HepG2 (cell line): ENCODE data around the gene MAP3K9. TPM values are rescaled to one million over a fixed set of nuclear protein-coding genes. Genes with fewer than 3 reads are reported as not detected.
A peak's percentile ranks its signal among the peaks of the same experiment; 100 is the strongest.

ENCODE experiments used
- ATF3 ChIP-seq: sonication (generic); formaldehyde crosslinking; IDR thresholded peaks from 2 replicates; pipeline ENCODE4 v1.4.0; 2020; ENCODE audit warnings: missing genetic modification reagents
- CBX2 ChIP-seq, 2 experiments: fragments of 200-600 bp in 1 of 2; sonication (generic); formaldehyde crosslinking in 1 of 2; IDR thresholded peaks; 2 replicates each; pipeline versions ENCODE4 v1.7.0 to v1.8.1; 2018 to 2022; ENCODE audit warnings: low read depth in 2 of 2, low read length in 1 of 2, mild to moderate bottlenecking in 1 of 2, missing genetic modification reagents in 1 of 2
- CC2D1A ChIP-seq: sonication (generic); formaldehyde crosslinking; IDR thresholded peaks from 2 replicates; pipeline ENCODE4 v1.8.1; 2023; ENCODE audit warnings: mild to moderate bottlenecking, missing genetic modification reagents
- EP300 ChIP-seq, 3 experiments: sonication (generic) in 1 of 3; formaldehyde crosslinking in 1 of 3; IDR thresholded peaks; 2 replicates each; pipeline versions ENCODE4 v1.5.1 to v1.6.1; 2011 to 2020; ENCODE audit warnings: low read depth in 2 of 3, low read length in 2 of 3, borderline replicate concordance in 1 of 3, improper control_type of control experiment in 1 of 3, mild to moderate bottlenecking in 1 of 3, missing genetic modification reagents in 1 of 3, moderate library complexity in 1 of 3
- FLYWCH1 ChIP-seq: sonication (generic); formaldehyde crosslinking; IDR thresholded peaks from 2 replicates; pipeline ENCODE4 v1.8.1; 2023; ENCODE audit warnings: mild to moderate bottlenecking, missing genetic modification reagents
- MXI1 ChIP-seq: IDR thresholded peaks from 3 replicates; pipeline ENCODE4 v1.6.1; 2012; ENCODE audit warnings: low read depth, low read length, inconsistent platforms, borderline replicate concordance
- PRPF4 ChIP-seq: fragments of 200-400 bp; formaldehyde crosslinking; IDR thresholded peaks from 2 replicates; pipeline ENCODE4 v1.6.1; 2016; ENCODE audit warnings: low read length, low read depth; ENCODE audit not compliant: poor library complexity, severe bottlenecking
- SIN3B ChIP-seq: fragments of 150-350 bp; IDR thresholded peaks from 2 replicates; pipeline ENCODE4 v1.6.1; 2014; ENCODE audit warnings: low read length
- SNAI1 ChIP-seq: sonication (generic); formaldehyde crosslinking; IDR thresholded peaks from 2 replicates; pipeline ENCODE4 v1.5.0; 2020; ENCODE audit warnings: mild to moderate bottlenecking, missing genetic modification reagents, borderline replicate concordance
- SNRNP70 ChIP-seq: fragments of 200-400 bp; formaldehyde crosslinking; IDR thresholded peaks from 2 replicates; pipeline ENCODE4 v1.6.1; 2017; ENCODE audit warnings: mild to moderate bottlenecking, low read depth, low read length, moderate library complexity
- TMF1 ChIP-seq: sonication (generic); formaldehyde crosslinking; IDR thresholded peaks from 2 replicates; pipeline ENCODE4 v1.8.1; 2022; ENCODE audit warnings: low read depth, missing genetic modification reagents
- ZNF563 ChIP-seq: sonication (generic); formaldehyde crosslinking; IDR thresholded peaks from 2 replicates; pipeline ENCODE4 v1.8.0; 2022; ENCODE audit warnings: mild to moderate bottlenecking, moderate library complexity, missing genetic modification reagents
- ZNF782 ChIP-seq: sonication (generic); formaldehyde crosslinking; IDR thresholded peaks from 2 replicates; pipeline ENCODE4 v1.4.0; 2020; ENCODE audit warnings: missing genetic modification reagents, mild to moderate bottlenecking, borderline replicate concordance
- polyA plus RNA-seq, 8 experiments: library from polyadenylated mRNA; depleted of rRNA in 3 of 8; stranded (reverse) in 7 of 8; unstranded in 1 of 8; fragments of >200 nt; fragmentation: Illumina TruSeq in 4 of 8; extraction: Trizol in 4 of 8; gene quantifications; 2 replicates each; pipeline versions ENCODE4 v1.2.1 to v1.2.3, GENCODE V29; 2011 to 2016; ENCODE audit warnings: low read depth in 4 of 8, missing spikeins in 1 of 8, mixed read lengths in 1 of 8; ENCODE audit not compliant: insufficient read depth in 1 of 8
- total RNA-seq, 5 experiments: library from RNA; depleted of rRNA; stranded (reverse); fragments of >200 nt; fragmentation: Illumina TruSeq; extraction: Trizol; gene quantifications; 2 replicates each; pipeline ENCODE4 v1.2.3, GENCODE V29; 2016; ENCODE audit warnings: low read depth in 1 of 5
- TF ChIP-seq, protein P1 (sequence below): sonication (generic); formaldehyde crosslinking; IDR thresholded peaks from 2 replicates; pipeline ENCODE4 v1.8.0; 2022; ENCODE audit warnings: missing genetic modification reagents, mild to moderate bottlenecking, borderline replicate concordance
- TF ChIP-seq, protein P2 (sequence below): IDR thresholded peaks from 2 replicates; pipeline ENCODE4 v1.6.1; 2018; ENCODE audit warnings: missing genetic modification reagents, mild to moderate bottlenecking, missing compliant biosample characterization

Gene MAP3K9
- total and polyA plus RNA-seq, 2 of the 13 experiments (the other 11 are each of a cell fraction or from before 2014, with no cell fraction given), result 4.3 to 4.5 TPM

DNA sequence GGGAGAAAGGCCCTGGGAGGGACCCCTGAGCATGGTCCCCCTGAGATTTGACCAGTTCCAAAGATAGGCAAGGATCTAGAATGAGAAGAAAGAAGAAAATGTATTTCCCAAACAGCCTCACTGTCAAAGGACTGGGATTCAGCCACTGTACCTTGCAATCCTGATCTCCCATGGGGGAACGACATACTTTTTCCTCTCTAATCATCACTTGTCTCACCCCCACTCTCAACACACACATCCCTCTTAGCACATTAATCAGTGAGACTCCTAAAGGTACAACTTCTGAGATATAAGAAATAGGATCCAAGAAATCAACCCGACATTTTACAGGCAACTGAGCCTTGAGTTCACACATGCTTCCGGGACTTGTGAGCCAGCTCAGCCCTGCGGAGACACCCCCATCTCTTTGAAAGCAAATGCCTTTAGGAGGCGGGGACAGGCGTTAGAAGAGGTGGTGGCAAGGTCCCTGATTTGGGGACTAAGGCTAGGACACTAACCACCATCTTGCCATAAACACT, 1.4 kb downstream of the MAP3K9 start (continued):
- TF ChIP-seq EP300 (IDR thresholded peaks at IDR 0.05; ENCODE audit: low read depth in 2 of 2, low read length in 2 of 2) (no peak), EP300 (CRISPR knock-in tag; IDR thresholded peaks at IDR 0.05; ENCODE audit: borderline replicate concordance) (no peak), SNRNP70 (no peak), SNAI1 (CRISPR knock-in tag) (no peak), ZNF563 (CRISPR knock-in tag) (no peak), ZNF782 (CRISPR knock-in tag) (no peak), SIN3B (no peak), MXI1 (peak; percentile 8; the same call in 1 of the 3 replicates), ATF3 (no peak), FLYWCH1 (no peak), TMF1 (CRISPR knock-in tag) (no peak), PRPF4 (no peak), CC2D1A (CRISPR knock-in tag) (no peak), CBX2 (IDR thresholded peaks at IDR 0.05; ENCODE audit: low read depth, low read length) (no peak), CBX2 (CRISPR knock-in tag; IDR thresholded peaks at IDR 0.05; ENCODE audit: low read depth) (no peak)
- TF ChIP-seq, protein P1, sequence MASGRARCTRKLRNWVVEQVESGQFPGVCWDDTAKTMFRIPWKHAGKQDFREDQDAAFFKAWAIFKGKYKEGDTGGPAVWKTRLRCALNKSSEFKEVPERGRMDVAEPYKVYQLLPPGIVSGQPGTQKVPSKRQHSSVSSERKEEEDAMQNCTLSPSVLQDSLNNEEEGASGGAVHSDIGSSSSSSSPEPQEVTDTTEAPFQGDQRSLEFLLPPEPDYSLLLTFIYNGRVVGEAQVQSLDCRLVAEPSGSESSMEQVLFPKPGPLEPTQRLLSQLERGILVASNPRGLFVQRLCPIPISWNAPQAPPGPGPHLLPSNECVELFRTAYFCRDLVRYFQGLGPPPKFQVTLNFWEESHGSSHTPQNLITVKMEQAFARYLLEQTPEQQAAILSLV (CRISPR knock-in tag), result no peak
- TF ChIP-seq, protein P2, sequence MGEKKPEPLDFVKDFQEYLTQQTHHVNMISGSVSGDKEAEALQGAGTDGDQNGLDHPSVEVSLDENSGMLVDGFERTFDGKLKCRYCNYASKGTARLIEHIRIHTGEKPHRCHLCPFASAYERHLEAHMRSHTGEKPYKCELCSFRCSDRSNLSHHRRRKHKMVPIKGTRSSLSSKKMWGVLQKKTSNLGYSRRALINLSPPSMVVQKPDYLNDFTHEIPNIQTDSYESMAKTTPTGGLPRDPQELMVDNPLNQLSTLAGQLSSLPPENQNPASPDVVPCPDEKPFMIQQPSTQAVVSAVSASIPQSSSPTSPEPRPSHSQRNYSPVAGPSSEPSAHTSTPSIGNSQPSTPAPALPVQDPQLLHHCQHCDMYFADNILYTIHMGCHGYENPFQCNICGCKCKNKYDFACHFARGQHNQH (CRISPR knock-in tag), result no peak
